HUES64 (cell line): Measurements from ENCODE around the gene RPL13A.

Experiments used
- H3K27ac ChIP-seq: 2 replicates; pipeline ENCODE4 v1.7.0; 2013; ENCODE audit warnings: low read depth, low read length, inconsistent platforms
- H3K27me3 ChIP-seq: 2 replicates; pipeline ENCODE4 v1.6.1; 2013; ENCODE audit warnings: mild to moderate bottlenecking, low read length; ENCODE audit not compliant: insufficient read depth
- H3K36me3 ChIP-seq: 2 replicates; pipeline ENCODE4 v1.6.1; 2013; ENCODE audit warnings: mild to moderate bottlenecking, low read length; ENCODE audit not compliant: insufficient read depth
- H3K4me1 ChIP-seq: 2 replicates; pipeline ENCODE4 v1.6.1; 2013; ENCODE audit warnings: mild to moderate bottlenecking, low read length, moderate library complexity; ENCODE audit not compliant: insufficient read depth
- H3K4me3 ChIP-seq: 2 replicates; pipeline ENCODE4 v1.5.1; 2013; ENCODE audit warnings: mild to moderate bottlenecking, low read length, moderate library complexity
- H3K9ac ChIP-seq: 2 replicates; pipeline ENCODE4 v1.6.1; 2013; ENCODE audit warnings: mild to moderate bottlenecking, low read depth, low read length
- H3K9me3 ChIP-seq: 2 replicates; pipeline ENCODE4 v1.6.1; 2013; ENCODE audit warnings: low read depth, low read length; ENCODE audit not compliant: insufficient read depth
- WGBS: fragments of 150-250, 120-280 bp; methylation state at CpG from one replicate; pipeline ENCODE4 v1.1.7; 2013; ENCODE audit warnings: missing lambda C conversion rate; 5-methylcytosine and 5-hydroxymethylcytosine counted together

Gene RPL13A

GRCh38 chr19:49539192-49539952, 52.0 kb downstream of the RPL13A start:
- H3K4me3 ChIP-seq = no peak overlapping the region
- H3K27ac ChIP-seq = no peak overlapping the region
- no peak overlapping the region for H3K9ac ChIP-seq
- H3K27me3 ChIP-seq = peaks cover 4% of the 10 kb centered on the region
- peaks cover 8% of the 10 kb centered on the region; the same call in 1 of the 2 replicates for H3K36me3 ChIP-seq
- H3K9me3 ChIP-seq = no peaks in the 10 kb centered on the region
- no peaks in the 10 kb centered on the region for H3K4me1 ChIP-seq
- WGBS = 97% methylated on average over 13 of the region's 13 CpGs
